Measurements from ENCODE around the gene WDFY1. TPM values are rescaled to one million over a fixed set of nuclear protein-coding genes. Genes with fewer than 3 reads are reported as not detected.

WDFY1 gene
- total RNA-seq, 1 donor from 2014 or later, result 41.1 TPM

DNA sequence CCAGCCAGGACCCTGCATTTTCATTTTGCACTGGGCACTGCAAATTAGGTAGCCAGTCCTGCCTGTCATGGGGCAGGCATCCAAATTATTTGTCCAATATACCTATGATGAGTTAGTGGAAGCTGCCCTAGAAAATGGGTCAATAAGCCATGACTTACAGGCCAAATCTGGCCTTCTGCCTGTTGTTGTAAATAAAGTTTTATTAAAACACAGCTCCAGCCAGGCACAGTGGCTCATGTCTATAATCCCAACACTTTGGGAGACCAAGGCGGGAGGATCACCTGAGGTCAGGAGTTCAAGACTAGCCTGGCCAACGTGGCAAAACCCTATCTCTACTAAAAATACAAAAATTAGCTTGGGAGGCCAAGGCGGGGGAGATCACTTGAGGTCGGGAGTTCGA is 116.0 kb downstream of the WDFY1 start:
- H3K4me3 Mint-ChIP-seq, result no peak overlapping the region
- H3K27me3 Mint-ChIP-seq (ENCODE audit: low read depth), result no peaks in the 10 kb centered on the region
- H3K36me3 Mint-ChIP-seq (ENCODE audit: low read depth), result peaks cover 3% of the 10 kb centered on the region
- TF ChIP-seq, protein P1, sequence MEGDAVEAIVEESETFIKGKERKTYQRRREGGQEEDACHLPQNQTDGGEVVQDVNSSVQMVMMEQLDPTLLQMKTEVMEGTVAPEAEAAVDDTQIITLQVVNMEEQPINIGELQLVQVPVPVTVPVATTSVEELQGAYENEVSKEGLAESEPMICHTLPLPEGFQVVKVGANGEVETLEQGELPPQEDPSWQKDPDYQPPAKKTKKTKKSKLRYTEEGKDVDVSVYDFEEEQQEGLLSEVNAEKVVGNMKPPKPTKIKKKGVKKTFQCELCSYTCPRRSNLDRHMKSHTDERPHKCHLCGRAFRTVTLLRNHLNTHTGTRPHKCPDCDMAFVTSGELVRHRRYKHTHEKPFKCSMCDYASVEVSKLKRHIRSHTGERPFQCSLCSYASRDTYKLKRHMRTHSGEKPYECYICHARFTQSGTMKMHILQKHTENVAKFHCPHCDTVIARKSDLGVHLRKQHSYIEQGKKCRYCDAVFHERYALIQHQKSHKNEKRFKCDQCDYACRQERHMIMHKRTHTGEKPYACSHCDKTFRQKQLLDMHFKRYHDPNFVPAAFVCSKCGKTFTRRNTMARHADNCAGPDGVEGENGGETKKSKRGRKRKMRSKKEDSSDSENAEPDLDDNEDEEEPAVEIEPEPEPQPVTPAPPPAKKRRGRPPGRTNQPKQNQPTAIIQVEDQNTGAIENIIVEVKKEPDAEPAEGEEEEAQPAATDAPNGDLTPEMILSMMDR (conservative IDR thresholded peaks at IDR 0.05), result no peak
- no peaks in the 10 kb centered on the region for H3K9me3 Mint-ChIP-seq
- DNase-seq (ENCODE audit: low read depth, low spot score), result no peak
- H3K4me1 Mint-ChIP-seq, result no peaks in the 10 kb centered on the region
- no peak overlapping the region for H3K27ac Mint-ChIP-seq (ENCODE audit: unreplicated experiment)

DNA sequence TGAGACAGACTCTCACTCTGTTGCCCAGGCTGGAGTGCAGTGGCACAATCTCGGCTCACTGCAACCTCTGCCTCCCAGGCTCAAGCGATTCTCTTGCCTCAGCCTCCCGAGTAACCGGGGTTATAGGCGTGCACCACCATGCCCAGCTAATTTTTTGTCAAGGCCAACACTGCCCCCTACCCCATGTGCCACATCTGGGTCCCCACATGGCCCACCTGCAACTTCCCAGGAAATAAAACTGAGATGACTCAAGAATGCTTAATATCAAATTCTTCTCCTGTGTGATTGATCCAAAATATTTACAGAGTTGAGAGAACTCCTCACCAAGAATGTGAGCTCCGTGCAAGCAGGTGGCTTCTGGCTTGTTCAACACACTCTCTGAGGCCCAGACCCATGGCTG is 116.8 kb downstream of the WDFY1 start:
- Mint-ChIP-seq H3K27me3 (ENCODE audit: low read depth) (no peaks in the 10 kb centered on the region), H3K36me3 (ENCODE audit: low read depth) (peaks cover 3% of the 10 kb centered on the region), H3K9me3 (no peaks in the 10 kb centered on the region), H3K4me3 (no peak overlapping the region), H3K27ac (ENCODE audit: unreplicated experiment) (no peak overlapping the region), H3K4me1 (no peaks in the 10 kb centered on the region)
- no peak for DNase-seq (ENCODE audit: low read depth, low spot score)
- TF ChIP-seq, protein P1 (conservative IDR thresholded peaks at IDR 0.05), result no peak

DNA sequence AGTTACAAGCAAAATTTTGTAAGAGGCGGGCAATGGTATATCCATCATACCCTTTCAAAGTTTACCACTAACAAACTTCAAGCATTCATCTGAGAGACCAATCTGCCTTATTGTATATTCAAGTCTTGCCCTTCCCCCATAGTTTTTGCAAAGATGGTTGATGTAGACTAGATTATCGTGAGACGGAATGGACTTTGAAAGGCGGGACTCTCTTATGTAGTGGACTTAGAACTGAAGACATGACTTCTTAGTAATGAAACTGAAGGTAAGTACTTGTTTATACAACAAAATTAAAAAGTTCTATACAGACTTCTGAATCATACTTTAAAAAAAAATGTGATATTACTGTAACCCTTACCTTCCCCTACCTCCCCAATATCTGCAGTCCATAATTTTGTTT is 118.1 kb downstream of the WDFY1 start:
- Mint-ChIP-seq H3K4me3 (no peak overlapping the region), H3K9me3 (no peaks in the 10 kb centered on the region), H3K27ac (ENCODE audit: unreplicated experiment) (no peak overlapping the region), H3K4me1 (no peaks in the 10 kb centered on the region), H3K36me3 (ENCODE audit: low read depth) (peaks cover 3% of the 10 kb centered on the region), H3K27me3 (ENCODE audit: low read depth) (no peaks in the 10 kb centered on the region)
- TF ChIP-seq, protein P1 (conservative IDR thresholded peaks at IDR 0.05), result no peak
- no peak for DNase-seq (ENCODE audit: low read depth, low spot score)

Other genes with a start within 250 kb of the WDFY1 start
- gene AP1S3, start 107.8 kb downstream of the WDFY1 start, total RNA-seq, result 4.1 and 5.0 TPM in 2 replicates
- 33.4 and 36.6 TPM in 2 replicates for gene MRPL44, start 12.1 kb upstream of the WDFY1 start, total RNA-seq
- 34.0 and 36.0 TPM in 2 replicates for gene SERPINE2, start 94.0 kb upstream of the WDFY1 start, total RNA-seq